ENCODE measurements around the gene CREB5.
A peak's percentile ranks its signal among the peaks of the same experiment; 100 is the strongest.
"Not testable (repeated sequence)": the region's sequence is repeated elsewhere in the genome, so short reads cannot be mapped to it uniquely, and the experiment has no call there.

CREB5 gene

DNA sequence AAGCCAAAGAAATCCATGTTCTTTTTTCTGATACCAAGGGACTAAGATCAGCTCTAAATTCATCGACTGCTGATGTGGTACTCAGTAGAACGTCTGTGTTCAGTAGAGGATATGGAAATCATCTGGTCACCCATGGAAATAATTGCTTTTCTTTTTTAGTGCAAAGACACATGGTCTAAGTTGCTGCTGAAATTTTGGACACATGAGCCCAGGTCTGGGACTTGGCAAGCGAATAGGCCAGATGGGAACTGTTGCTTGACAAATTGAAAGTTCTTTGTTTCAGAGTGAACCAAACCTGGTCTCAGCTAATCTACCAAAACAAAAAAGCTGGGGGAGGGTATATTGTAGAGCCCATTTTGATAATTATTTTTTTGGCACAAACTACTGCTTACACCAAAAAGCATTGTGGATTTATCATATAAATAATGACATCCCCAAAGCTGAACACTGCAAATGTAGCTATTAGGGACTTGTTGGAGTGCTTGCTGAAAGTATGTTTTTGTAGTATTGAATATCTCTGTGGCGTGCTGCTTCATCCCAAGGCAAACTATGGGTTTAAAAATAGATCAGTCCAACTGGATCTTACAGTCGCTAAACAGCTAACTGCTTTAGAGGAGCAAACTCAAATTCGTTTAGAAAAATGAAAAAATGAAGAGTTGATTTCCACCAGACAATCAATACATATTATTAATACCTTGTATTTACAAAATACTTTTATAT is 401.1 kb downstream of the CREB5 start:
- no peak for DNase-seq (ENCODE audit: low read depth)

DNA sequence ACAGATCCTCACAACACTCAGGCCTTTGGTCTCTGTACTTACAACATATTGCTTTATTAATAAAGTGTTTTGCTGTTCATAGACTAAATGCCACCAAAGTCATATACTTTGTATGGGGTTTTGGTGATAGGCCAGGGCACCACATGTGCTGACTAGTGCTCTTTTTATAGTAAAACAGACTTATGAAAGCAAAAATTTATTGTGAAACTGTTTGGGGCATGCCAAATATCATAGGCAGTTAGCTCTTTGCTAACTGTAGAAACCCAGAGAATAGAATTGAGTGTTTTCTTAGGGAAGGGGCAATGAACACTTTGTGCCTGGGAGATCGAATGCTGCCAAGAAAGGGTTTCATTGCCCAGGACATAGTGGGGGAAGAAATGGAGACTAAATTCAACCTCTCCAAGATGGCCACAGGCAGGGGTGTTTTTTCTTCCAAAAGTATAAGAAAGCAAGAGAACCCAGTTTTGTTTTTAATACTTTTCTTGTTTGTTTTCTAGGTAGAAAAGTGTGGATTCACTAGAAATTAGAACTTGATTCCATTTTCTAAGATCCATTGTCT is 403.1 kb downstream of the CREB5 start:
- DNase-seq (ENCODE audit: low read depth) = no peak

DNA sequence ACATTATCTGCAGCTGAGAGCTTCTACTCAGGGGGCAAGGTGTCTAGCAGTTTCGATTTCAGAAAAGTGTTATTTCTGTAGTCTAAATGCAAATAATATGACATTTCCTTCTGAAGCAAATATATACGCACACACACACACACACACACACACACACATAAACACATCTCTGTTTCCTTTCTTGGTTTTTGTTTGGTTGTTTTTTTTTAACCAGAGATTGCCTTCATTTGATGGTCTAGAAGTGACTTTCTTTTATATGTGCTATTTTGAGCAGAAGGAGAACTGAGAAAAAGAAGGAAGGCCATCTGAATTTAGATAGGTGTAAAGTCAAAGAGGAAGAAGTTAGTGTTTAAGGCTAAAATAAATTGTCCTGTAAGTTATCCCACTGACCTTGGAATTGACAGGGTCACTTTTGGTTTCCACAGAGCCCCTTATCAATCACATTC is 403.6 kb downstream of the CREB5 start:
- DNase-seq (ENCODE audit: low read depth) = no peak

DNA sequence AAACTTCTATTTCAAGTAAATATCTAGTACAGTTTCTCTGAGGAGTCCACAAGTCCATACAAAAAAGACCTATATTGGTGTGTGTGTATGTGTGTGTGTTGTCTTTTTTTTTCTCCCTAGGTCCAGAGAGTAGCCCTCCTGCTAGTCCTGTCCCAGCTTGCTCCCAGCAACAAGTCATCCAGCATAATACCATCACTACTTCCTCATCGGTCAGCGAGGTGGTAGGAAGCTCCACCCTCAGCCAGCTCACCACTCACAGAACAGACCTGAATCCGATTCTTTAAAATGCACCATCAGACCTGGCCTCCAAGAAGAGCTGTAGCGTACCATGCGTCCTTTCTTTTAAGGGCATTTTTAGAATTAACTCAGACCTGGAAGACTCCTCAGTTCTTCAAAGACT is 406.7 kb downstream of the CREB5 start:
- DNase-seq (ENCODE audit: low read depth) = no peak

DNA sequence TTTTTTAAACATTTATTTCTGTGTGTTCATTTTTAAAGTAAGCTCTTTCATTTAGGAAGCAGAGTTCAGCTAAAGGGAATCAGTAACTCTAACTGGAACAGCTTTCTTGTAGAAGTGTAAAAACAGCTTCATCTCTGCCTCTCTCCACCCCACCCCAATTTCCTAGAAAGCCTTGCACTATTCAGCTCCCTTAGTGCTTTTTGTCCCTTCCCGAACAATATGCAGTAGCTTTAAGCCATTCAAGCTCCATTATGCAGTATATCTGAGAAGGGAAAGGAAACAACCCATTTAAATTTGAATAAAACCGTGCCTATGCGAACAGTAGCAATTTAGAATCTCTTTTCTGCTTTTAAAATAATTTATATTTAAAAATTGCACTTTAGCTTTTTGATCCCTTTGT is 411.3 kb downstream of the CREB5 start:
- no peak for DNase-seq (ENCODE audit: low read depth)

DNA sequence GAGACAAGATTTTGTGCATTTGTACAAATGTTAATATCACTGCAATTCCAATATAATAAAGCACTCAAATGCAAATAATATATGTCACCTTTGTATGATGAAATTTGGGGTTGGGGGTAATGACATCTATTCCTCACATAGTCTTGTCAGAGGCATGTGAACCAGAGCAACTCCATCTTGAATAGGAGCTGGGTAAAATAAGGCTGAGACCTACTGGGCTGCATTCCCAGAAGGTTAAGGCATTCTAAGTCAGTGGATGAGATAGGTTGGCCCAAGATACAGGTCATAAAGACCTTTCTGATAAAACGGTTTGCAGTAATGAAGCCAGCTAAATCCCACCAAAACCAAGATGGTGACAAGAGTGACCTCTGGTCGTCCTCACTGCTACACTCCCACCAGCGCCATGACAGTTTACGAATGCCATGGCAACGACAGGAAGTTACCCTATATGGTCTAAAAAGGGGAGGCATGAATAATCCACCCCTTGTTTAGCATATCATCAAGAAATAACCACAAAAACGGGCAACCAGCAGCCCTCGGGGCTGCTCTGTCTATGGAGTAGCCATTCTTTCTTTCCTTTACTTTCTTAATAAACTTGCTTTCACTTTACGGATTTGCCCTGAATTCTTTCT is 413.6 kb downstream of the CREB5 start:
- DNase-seq (ENCODE audit: low read depth) = not testable (repeated sequence)

DNA sequence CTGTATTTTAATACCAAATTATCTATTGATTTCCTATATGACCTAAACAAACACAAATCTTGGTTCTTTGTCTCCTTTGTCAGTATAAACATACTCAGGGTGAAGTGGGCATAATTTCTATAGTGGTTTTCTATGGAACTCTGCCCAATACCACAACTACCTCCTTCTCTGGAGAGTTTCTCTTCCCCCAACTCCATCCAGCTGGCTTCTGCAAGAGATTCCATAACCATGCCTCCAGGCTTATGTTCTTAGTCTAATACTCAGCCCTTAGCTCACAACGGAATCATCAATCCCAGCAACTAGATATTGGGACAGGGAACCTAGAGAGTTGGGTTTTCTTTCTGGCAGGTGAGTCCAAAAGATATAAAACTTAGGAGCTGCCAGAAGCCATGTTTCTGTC is 418.5 kb downstream of the CREB5 start:
- DNase-seq (ENCODE audit: low read depth) = no peak

DNA sequence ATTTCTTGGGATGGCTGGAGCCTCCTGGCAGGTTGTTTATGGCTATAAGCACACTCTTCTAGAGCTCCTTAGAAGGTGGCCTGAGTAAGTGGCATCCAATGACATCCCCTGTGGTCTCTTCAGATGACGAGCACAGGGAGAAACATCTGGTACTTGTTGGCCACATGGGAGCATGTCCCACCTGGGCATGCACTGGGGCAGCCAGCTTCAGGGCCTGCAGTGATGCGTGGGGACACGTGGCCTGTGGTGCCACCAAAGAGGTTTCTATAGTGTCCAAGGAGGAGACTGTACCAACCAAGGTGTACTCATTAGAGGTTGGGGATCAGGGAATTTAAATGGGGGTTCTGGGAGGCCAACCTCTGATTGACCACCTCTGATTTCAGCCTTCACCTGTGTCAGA is 420.4 kb downstream of the CREB5 start:
- no peak for DNase-seq (ENCODE audit: low read depth)

DNA sequence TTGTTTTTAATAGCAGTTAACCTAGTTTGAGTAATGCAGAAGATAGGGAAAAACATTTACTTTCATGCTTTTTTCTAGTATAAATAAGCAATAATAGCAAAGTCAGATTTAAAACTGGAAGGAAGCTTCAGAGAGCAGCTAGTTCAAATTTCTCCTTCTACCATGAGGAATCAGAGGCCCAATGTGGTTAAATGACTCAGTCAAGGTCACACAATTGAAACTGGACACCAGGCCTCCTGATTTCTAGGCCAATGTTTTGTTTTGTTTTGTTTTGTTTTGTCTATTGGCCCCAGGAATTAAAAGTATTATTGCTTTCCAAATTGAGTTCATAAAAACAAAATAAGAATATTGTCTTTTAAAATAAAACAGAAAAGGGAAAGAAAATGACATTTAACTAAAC is 423.5 kb downstream of the CREB5 start:
- no peak for DNase-seq (ENCODE audit: low read depth)

DNA sequence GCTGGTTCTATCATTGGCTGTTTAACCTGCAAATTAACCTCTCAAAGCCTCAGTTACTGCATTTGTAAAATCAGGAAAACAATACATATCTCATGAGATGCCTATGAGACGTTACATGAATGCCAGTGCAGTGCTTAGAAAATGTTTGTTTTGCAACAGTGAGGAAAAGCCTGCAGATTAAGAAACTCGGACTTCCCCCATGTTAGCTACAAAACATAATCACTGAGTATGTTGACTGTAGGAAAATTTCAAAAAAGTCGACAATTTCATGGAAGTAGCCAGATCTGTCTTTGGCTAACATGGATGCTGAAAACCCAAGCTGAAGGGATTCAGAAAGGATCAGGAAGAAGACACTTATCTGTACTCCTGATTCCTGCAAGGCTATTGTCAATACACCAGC is 424.4 kb downstream of the CREB5 start:
- DNase-seq (ENCODE audit: low read depth) = no peak

DNA sequence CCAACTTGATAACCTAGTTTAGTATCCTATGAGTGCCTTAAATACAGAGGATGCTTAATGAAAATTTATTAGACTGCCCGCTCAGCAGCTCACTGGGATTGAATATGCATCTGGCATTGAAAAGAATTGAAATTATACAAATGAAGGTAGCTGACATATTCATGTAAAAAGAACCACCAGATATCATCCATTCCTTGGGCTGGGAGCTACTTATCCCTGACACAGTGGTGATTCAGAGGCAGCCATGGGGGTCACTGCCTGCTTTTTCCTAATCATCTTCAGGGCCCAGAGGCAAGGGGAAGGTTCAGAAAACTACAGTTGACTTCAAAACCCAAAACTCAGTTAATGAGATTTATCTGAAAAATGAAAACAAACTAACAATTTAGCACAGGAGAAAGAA is 424.9 kb downstream of the CREB5 start:
- no peak for DNase-seq (ENCODE audit: low read depth)

DNA sequence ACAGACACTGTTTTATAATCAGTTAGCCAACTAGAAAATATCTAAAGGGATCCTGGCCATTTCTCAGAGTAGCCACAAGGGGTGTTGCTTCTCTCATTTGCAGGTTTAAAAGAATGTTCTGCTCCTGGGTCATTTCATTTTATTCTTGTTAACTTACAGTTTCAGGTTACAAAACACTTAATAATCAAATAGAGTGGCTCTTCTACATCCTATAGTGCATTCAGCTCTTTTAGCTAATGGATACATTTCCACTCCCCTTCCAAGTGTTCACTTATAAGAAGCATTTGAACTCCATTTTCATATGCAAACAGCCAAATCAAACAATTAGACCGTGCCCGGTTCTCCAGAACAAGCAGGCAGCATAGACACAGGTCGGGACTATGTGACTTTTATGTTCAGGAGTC is 428.3 kb downstream of the CREB5 start:
- DNase-seq (ENCODE audit: low read depth) = no peak

DNA sequence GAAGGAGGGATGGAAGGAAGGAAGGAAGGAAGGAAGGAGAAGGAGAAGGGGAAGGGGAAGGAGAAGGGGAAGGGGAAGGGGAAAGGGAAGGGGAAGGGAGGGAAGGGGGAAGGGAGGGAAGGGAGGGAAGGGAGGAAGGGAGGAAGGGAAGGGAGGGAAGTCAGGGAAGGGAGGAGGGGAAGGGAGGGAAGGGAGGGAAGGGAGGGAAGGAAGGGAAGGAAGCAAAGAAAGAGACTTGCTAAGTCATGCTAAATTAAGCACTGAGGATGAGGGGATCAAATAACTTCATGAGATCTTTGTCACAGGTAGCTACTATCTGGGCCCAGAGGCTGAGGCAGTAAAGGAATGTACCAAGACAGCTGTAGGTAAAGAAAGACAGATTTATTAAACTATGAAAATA is 429.4 kb downstream of the CREB5 start:
- DNase-seq (ENCODE audit: low read depth) = no peak

DNA sequence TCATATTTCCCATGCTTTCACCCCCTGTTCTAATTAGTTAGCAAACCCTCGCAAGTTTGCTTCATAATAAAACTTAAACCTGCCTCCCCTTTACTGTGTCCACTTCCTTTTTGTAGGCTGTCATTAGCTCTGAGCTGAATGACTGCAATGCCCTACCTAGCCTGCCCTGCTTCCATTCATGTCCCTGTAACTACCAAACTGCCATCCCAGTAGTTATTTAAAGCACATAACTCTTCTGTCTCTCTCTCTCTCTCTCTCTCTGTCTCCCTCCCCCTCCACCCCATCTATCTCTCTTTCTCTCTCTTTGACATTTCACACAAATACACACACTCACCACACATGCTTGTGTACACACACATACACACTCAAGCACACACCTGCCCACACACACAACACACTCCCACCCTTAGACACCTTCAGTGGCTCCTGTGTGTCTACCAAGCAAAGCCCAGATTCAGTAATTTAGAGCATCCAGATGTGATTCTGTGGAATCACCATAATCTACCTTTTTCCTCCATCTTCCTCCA is 430.5 kb downstream of the CREB5 start:
- DNase-seq (ENCODE audit: low read depth) = no peak

DNA sequence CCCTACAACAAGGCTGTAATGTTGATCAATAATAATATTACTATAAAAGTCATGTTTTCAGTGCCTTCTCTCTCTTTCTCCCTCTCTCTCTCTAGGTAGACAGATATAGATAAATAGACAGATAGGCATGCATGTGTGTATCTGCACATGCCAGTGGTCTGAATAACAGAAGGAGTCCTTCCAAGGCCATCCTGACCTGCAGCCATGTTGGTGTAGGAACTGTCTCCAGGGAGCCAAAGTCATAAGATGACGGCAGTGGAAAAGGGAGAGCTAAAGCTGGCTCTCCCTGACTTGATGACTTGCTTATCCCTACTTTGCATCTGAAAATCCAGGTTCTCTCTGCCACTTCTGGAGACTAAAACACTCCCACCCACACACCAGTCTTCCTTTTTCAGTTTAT is 432.8 kb downstream of the CREB5 start:
- DNase-seq (ENCODE audit: low read depth) = no peak

DNA sequence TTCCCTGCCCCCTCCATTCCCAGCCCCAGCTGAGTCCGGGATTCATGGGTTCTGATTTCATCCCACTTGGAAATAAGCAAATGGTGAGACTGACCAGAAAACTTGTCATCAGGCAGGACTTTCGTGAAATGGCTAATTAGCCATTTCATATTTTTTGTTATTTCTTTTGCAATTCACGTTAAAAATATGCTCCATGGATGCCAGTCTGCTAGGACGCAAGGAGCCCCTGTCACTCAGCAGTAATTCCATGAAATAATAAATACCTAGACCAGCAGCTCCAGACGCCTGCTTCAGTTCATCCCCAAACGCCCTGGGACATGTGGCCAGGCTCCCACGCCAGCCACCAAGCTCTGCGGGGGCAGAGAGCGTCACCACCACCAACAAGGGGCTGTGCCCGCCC is 434.9 kb downstream of the CREB5 start:
- no peak for DNase-seq (ENCODE audit: low read depth)

DNA sequence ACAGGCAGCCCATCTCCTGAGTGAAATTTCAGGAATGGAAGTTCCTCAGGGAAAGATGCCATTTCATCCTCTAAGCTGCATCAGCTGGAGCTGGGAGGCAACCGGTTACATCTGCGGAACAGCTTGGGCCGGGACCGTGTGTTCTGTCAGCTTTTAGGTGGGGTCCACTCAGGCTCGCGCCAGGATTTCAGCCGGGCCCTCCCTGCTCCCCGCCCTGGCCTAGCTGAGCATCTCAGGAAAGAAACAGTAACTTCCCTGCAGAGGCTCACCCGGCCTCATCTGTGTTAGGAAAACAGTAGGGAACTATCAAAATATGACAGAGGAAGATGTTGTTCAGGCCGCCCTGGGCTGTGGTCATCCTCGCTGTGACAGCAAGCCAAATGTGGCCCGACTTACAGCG is 435.4 kb downstream of the CREB5 start:
- no peak for DNase-seq (ENCODE audit: low read depth)

DNA sequence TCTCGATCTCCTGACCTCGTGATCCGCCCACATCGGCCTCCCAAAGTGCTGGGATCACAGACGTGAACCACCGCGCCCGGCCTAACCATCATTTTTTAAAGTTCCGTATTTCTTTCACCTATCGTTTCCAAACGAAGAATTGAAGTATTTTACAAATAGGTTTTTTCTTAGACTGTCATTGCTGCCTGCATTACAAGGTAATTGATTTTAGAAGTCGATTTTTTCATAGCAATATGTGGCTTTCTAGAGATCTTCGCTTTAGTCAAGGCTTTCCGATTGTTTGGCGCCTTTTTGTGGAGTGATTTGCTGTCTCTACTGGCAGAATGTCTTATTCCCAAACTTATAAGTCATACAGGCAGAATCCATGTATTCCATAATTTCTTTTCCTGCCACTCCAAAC is 436.6 kb downstream of the CREB5 start:
- no peak for DNase-seq (ENCODE audit: low read depth)

DNA sequence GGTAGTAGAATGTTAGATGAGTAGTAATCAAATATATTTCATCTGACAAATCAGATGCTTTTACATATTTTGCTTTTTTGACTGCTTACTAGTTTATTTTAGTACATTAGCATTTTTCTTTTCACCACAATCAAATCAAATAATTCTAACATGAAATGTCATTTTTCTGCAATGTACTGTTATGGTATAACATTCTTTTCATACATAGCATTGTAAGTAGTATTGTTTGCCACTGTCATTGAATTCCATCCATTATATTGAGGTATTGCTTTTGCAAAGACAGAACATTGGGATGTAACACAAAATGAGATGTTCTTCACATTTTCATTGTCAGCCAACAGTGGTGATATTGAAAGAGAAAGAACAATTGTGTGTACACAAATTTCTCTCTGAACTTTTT is 438.4 kb downstream of the CREB5 start:
- no peak for DNase-seq (ENCODE audit: low read depth)

DNA sequence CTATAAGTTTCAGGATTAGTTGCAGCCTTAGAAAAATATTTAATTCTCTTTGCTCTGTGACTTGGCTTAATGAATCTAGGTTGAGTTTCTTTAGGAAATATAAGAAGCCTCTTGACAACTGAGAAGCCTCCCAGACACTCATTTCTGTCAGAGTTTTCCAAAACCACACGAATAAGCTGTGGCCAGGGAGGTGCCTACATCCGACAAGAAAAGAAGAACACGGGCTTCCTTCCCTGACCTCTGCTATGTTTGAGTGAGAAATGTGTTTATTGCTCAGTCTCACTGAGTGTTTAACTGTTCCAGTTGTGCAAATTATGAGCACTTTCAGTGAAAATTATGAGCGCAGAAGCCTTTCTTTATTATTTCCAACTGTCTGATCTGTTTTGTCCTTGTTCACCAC is 440.8 kb downstream of the CREB5 start:
- DNase-seq (ENCODE audit: low read depth) = no peak

DNA sequence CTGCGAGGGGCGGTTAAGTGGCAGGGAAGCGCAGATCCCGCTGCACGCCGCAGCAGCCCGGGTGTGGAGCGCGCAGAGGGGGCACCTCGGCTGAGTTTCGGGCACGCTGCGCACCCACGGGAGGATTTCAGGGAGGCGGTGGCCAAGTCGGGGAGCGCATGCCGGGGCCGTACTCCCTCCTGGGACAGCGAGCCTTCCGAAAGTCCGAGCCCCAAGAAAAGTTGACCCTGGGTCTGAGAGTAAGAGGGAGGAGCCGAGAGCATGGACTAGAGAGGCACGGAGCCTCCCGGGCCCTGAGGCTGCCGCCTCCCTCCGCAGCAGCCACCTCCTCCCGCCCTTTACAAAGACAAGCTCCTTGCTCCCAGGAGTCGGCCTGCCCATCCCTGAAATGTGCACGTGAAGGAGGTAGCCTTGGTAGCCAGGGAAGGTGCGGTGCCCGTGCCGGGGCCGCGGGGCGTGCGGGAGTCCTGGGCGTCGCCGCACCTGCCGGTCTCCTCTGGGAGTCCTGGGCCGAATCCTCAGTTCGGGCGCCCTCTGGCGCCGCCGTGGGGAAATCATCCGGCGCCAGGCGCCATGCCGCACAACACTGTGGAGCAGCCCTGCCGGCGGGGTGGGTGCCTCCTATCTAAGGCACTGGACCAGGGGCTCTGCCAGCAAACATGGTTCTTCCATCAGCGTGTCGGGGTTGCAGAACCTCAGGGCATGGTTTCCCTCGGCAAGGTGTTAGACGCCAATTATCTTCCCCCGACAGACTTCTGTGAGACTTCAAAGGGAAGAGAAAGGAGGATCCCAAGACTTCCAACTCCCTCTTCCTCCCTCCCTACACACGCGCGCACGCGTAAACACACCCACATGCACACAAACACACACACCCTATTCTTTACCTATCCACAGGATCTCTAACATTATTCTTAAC is 441.8 kb downstream of the CREB5 start:
- peak; percentile 56 for DNase-seq (ENCODE audit: low read depth)

DNA sequence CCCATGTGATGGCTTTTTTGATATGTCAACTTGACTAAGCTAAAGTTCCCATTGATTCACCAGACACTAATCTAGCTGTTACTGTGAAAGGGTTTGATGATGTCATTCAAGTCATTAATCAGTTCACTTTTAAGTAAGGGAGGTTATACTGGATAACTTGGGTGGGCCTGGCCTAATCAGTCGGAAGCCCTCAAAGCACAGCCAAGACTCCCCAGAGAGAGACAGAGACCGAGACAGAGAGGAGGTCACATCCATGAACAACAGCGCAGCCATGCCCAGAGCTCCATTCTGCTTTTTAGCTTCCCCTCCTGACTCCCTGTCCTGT is 442.4 kb downstream of the CREB5 start:
- no peak for DNase-seq (ENCODE audit: low read depth)

Measured in activated T-cell treated with anti-CD3 and anti-CD28 coated beads for 1 hour (primary cell).